HCT116 (cell line): ENCODE measurements around the gene LDLRAD4. TPM values are rescaled to one million over a fixed set of nuclear protein-coding genes. Genes with fewer than 3 reads are reported as not detected.

Experiments
- ATAC-seq: fragments of 200-7000 bp; cut with Tn5 transposase; 2 replicates; pipeline ENCODE4 v1.9.1; 2020; ENCODE audit warnings: mild to moderate bottlenecking, moderate library complexity
- BruUV-seq: library from RNA; stranded (reverse); fragments of 400-500 nt; replicated peaks from 2 replicates; lab custom pipeline; 2021; lab: Mats Ljungman, UMichigan
- CTCF ChIA-PET: fragments of 300-600 bp; sonication (Branson Sonifier 250); formaldehyde crosslinking; loops from one replicate; lab custom pipeline; 2021; ENCODE audit warnings: antibody characterized with exemption; lab: Charles Lee
- POLR2A ChIA-PET: fragments of 300-600, 350-600 bp; sonication (Branson Sonifier 250); formaldehyde crosslinking; loops from one replicate; lab custom pipeline; 2021; ENCODE audit warnings: antibody characterized with exemption; lab: Charles Lee
- RAD21 ChIA-PET, 2 experiments: fragments of 300-600 bp; sonication (Branson Sonifier 250); formaldehyde crosslinking; loops; one replicate each; lab custom pipeline; 2023; ENCODE audit warnings: low total read pairs in 2 of 2; ENCODE audit not compliant: uncharacterized antibody in 2 of 2, unreplicated experiment in 2 of 2, low non-redundant PET in 1 of 2; lab: Charles Lee
- DNase-seq: peaks from one replicate; pipeline ENCODE4 v3.0.0-alpha.2; 2010; ENCODE audit warnings: low read depth, low spot score
- H2AFZ ChIP-seq: fragments of 200-600 bp; shearing (Covaris generic), sonication (generic); 2 replicates; pipeline ENCODE4 v1.6.1; 2017; ENCODE audit warnings: low read depth, mixed run types, mixed read lengths, antibody characterized with exemption, low read length; ENCODE audit not compliant: poor library complexity, severe bottlenecking
- H3K27ac ChIP-seq: 2 replicates; pipeline ENCODE4 v1.5.1; 2012; ENCODE audit warnings: low read depth, low read length
- H3K27me3 ChIP-seq: fragments of 200-600 bp; sonication (generic); 2 replicates; pipeline ENCODE4 v1.6.1; 2016; ENCODE audit warnings: mixed run types, low read length, mixed read lengths; ENCODE audit not compliant: insufficient read depth
- H3K36me3 ChIP-seq, 2 experiments: fragments of 200-500 bp in 1 of 2; fragments of 200-600 bp in 1 of 2; sonication (Bioruptor generic) in 1 of 2; sonication (generic) in 1 of 2; 2 replicates each; pipeline versions ENCODE4 v1.5.1 to v1.6.1; 2014 to 2016; ENCODE audit warnings: low read length in 2 of 2, inconsistent platforms in 1 of 2, mixed read lengths in 1 of 2, mixed run types in 1 of 2; ENCODE audit not compliant: insufficient read depth in 2 of 2, control insufficient read depth in 1 of 2
- H3K4me1 ChIP-seq, 2 experiments: fragments of 200-600 bp in 1 of 2; sonication (generic) in 1 of 2; 2 replicates each; pipeline versions ENCODE4 v1.5.1 to v1.6.1; 2012 to 2017; ENCODE audit warnings: low read length in 2 of 2, inconsistent platforms in 1 of 2, mild to moderate bottlenecking in 1 of 2, mixed read lengths in 1 of 2, mixed run types in 1 of 2, moderate library complexity in 1 of 2; ENCODE audit not compliant: insufficient read depth in 2 of 2, control insufficient read depth in 1 of 2
- H3K4me2 ChIP-seq: fragments of 200-600 bp; sonication (generic); 2 replicates; pipeline ENCODE4 v1.6.1; 2017; ENCODE audit warnings: mixed run types, low read length, mixed read lengths
- H3K4me3 ChIP-seq, 2 experiments: fragments of 200-600 bp in 1 of 2; sonication (generic) in 1 of 2; replicated peaks in 1 of 2; 2 replicates each; pipeline ENCODE4 v1.5.1; 2011 to 2016; ENCODE audit warnings: low read length in 2 of 2, control low read depth in 1 of 2, low read depth in 1 of 2, mild to moderate bottlenecking in 1 of 2, mixed read lengths in 1 of 2, mixed run types in 1 of 2
- H3K79me2 ChIP-seq: fragments of 200-600 bp; sonication (generic); 2 replicates; pipeline ENCODE4 v1.6.1; 2017; ENCODE audit warnings: mild to moderate bottlenecking, mixed run types, low read length, moderate library complexity, mixed read lengths; ENCODE audit not compliant: insufficient read depth
- H3K9ac ChIP-seq: fragments of 200-600 bp; sonication (generic); 2 replicates; pipeline ENCODE4 v1.6.1; 2016; ENCODE audit warnings: low read length, mixed read lengths
- H3K9me2 ChIP-seq: fragments of 200-600 bp; sonication (generic), shearing (Covaris generic); 2 replicates; pipeline ENCODE4 v1.6.1; 2017; ENCODE audit warnings: mixed run types, mild to moderate bottlenecking, moderate library complexity; ENCODE audit not compliant: insufficient read depth
- H3K9me3 ChIP-seq, 2 experiments: fragments of 200-500 bp in 1 of 2; fragments of 200-600 bp in 1 of 2; sonication (Bioruptor generic) in 1 of 2; sonication (generic) in 1 of 2; 2 replicates each; pipeline ENCODE4 v1.6.1; 2014 to 2017; ENCODE audit warnings: low read length in 2 of 2, mixed read lengths in 2 of 2, inconsistent platforms in 1 of 2, low read depth in 1 of 2, mild to moderate bottlenecking in 1 of 2, mixed run types in 1 of 2, moderate library complexity in 1 of 2; ENCODE audit not compliant: control insufficient read depth in 1 of 2, insufficient read depth in 1 of 2
- H4K20me1 ChIP-seq: fragments of 200-600 bp; sonication (generic), shearing (Covaris generic); 2 replicates; pipeline ENCODE4 v1.6.1; 2017; ENCODE audit warnings: mixed run types, mild to moderate bottlenecking, moderate library complexity; ENCODE audit not compliant: insufficient read depth
- CEBPB ChIP-seq: IDR thresholded peaks from 2 replicates; pipeline ENCODE4 v1.6.1; 2012; ENCODE audit warnings: low read depth
- EZH2 ChIP-seq: fragments of 200-600 bp; sonication (generic); IDR thresholded peaks from 2 replicates; pipeline ENCODE4 v1.6.1; 2017; ENCODE audit warnings: antibody characterized with exemption, mixed run types
- JUND ChIP-seq: IDR thresholded peaks from 2 replicates; pipeline ENCODE4 v1.6.1; 2012
- POLR2A ChIP-seq: IDR thresholded peaks from 2 replicates; pipeline ENCODE4 v1.7.0; 2011; ENCODE audit warnings: borderline replicate concordance; ENCODE audit not compliant: insufficient read depth, insufficient read length; ENCODE audit errors: extremely low read depth
- POLR2AphosphoS5 ChIP-seq: IDR thresholded peaks from 2 replicates; pipeline ENCODE4 v1.6.1; 2011; ENCODE audit warnings: mild to moderate bottlenecking, low read depth, low read length, moderate library complexity
- RAD21 ChIP-seq: IDR thresholded peaks from 2 replicates; pipeline ENCODE4 v1.6.1; 2012; ENCODE audit warnings: low read depth, mild to moderate bottlenecking
- YY1 ChIP-seq: IDR thresholded peaks from 2 replicates; pipeline ENCODE4 v1.6.1; 2011; ENCODE audit warnings: low read length, low read depth, moderate library complexity, mild to moderate bottlenecking; ENCODE audit not compliant: insufficient replicate concordance; ENCODE audit errors: extremely low read depth
- intact Hi-C: fragments of 100-400 bp; cut with micrococcal nuclease; formaldehyde crosslinking; loops from 2 replicates; pipeline ENCODE4 v1.10.0; 2022
- total RNA-seq: library from RNA; stranded (reverse); gene quantifications from one replicate; pipeline ENCODE4 v1.2.1, GENCODE V29; 2021; ENCODE audit not compliant: unreplicated experiment
- TF ChIP-seq, protein P1 (sequence below): IDR thresholded peaks from 2 replicates; pipeline ENCODE4 v1.6.1; 2012
- TF ChIP-seq, protein P2 (sequence below), 3 experiments: fragments of 200-600 bp in 1 of 3; sonication (generic) in 1 of 3; IDR thresholded peaks in 2 of 3; conservative IDR thresholded peaks in 1 of 3; 2 replicates each; pipeline ENCODE4 v1.5.1; 2012 to 2017; ENCODE audit warnings: low read depth in 2 of 3, low read length in 2 of 3, antibody characterized with exemption in 1 of 3, borderline replicate concordance in 1 of 3, control low read depth in 1 of 3, mild to moderate bottlenecking in 1 of 3, mixed read lengths in 1 of 3, mixed run types in 1 of 3, moderate library complexity in 1 of 3; ENCODE audit not compliant: insufficient read depth in 1 of 3

The LDLRAD4 gene
- total RNA-seq, 1 experiment from 2014 or later = 1.2 TPM

DNA sequence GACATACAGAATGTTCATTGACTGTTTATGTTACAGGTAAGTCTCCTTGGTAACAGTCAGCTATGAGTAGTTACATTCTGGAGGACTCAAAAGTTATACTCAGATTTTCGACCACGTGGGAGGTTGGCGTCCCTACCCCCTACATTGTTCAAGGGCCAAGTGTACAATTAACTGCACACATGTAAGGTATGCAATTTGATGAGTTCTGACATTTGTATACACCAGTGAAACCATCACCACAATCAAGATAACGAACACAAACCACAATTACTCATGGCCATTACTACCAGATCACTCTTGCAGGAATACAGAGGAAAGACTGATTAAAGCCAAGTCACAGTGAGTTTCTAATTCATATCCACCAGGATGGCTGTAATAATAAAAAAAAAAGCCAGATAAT lies 39.6 kb upstream of the LDLRAD4 start (continued):
- TF ChIP-seq RAD21 = no peak
- no peak for TF ChIP-seq YY1

DNA sequence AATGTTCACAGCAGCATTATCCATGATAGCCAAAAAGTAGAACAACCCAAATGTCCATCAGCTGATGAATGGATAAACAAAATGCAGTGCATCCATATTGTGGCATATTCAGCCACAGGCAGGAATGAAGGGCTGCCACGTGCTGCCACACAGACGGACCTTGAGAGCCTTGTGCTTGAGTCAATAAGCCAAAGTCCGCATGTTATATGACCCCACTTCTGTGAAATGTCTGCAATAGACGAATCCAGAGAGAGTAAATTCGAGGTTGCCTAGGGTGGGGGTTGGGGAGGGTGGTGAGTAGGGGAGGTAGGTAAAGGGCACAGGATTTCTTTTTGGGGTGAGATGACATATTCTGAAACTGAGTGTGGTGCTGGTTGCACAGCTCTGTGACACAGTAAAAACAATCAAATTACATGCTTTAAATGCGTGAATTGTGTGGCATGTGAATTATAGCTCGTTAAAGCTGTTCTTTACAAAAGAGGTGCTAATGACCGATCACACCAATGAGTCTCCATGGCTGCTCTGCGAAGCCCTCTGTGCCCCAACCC lies 38.9 kb upstream of the LDLRAD4 start:
- BruUV-seq = no TSS peak
- H3K4me3 ChIP-seq = no peak overlapping the region
- no peak overlapping the region for H2AFZ ChIP-seq
- DNase-seq (no peak), ATAC-seq (no peak)
- no peaks in the 10 kb centered on the region for H3K27me3 ChIP-seq
- ChIA-PET POLR2A (no interaction called here), CTCF (no interaction called here), RAD21 (no interaction called here)
- TF ChIP-seq, protein P1, sequence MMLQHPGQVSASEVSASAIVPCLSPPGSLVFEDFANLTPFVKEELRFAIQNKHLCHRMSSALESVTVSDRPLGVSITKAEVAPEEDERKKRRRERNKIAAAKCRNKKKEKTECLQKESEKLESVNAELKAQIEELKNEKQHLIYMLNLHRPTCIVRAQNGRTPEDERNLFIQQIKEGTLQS = no peak
- TF ChIP-seq, protein P2, sequence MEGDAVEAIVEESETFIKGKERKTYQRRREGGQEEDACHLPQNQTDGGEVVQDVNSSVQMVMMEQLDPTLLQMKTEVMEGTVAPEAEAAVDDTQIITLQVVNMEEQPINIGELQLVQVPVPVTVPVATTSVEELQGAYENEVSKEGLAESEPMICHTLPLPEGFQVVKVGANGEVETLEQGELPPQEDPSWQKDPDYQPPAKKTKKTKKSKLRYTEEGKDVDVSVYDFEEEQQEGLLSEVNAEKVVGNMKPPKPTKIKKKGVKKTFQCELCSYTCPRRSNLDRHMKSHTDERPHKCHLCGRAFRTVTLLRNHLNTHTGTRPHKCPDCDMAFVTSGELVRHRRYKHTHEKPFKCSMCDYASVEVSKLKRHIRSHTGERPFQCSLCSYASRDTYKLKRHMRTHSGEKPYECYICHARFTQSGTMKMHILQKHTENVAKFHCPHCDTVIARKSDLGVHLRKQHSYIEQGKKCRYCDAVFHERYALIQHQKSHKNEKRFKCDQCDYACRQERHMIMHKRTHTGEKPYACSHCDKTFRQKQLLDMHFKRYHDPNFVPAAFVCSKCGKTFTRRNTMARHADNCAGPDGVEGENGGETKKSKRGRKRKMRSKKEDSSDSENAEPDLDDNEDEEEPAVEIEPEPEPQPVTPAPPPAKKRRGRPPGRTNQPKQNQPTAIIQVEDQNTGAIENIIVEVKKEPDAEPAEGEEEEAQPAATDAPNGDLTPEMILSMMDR (IDR thresholded peaks at IDR 0.05 in 2 of 3, conservative IDR thresholded peaks at IDR 0.05 in 1 of 3; ENCODE audit: borderline replicate concordance in 1 of 3, insufficient read depth in 1 of 3, low read depth in 2 of 3, low read length in 2 of 3) = no peak
- no peak for TF ChIP-seq POLR2A
- TF ChIP-seq EZH2 = no peak
- TF ChIP-seq CEBPB = no peak
- TF ChIP-seq JUND = no peak
- TF ChIP-seq POLR2AphosphoS5 = no peak
- no peak overlapping the region for H3K4me2 ChIP-seq
- H3K9me2 ChIP-seq = no peaks in the 10 kb centered on the region
- H3K9me3 ChIP-seq = no peaks in the 10 kb centered on the region
- no peaks in the 10 kb centered on the region for H3K4me1 ChIP-seq
- H3K36me3 ChIP-seq = no peaks in the 10 kb centered on the region
- no peak overlapping the region for H3K27ac ChIP-seq
- no peaks in the 10 kb centered on the region for H3K79me2 ChIP-seq
- no peak overlapping the region for H3K9ac ChIP-seq
- H4K20me1 ChIP-seq = no peaks in the 10 kb centered on the region
- intact Hi-C loops = no loop called here
